ENCODE results near the gene ZDHHC7.
"Not testable (repeated sequence)": the region's sequence is repeated elsewhere in the genome, so short reads cannot be mapped to it uniquely, and the experiment has no call there.

- TF ChIP-seq CTCF, POLR2A, POLR2AphosphoS5 (IDR thresholded peaks at IDR 0.05): not testable (repeated sequence)
Observed at GRCh38 chr16:85054321-85054720, 43.0 kb upstream of the ZDHHC7 start.
